ENCODE results near the gene IGFBP4. TPM values are rescaled to one million over a fixed set of nuclear protein-coding genes. Genes with fewer than 3 reads are reported as not detected.

Gene IGFBP4
- total and polyA plus RNA-seq, 7 donors = 44.2 to 106 (median 65.1) TPM

- TF ChIP-seq CTCF (IDR thresholded peaks at IDR 0.05) = no peak
- DNase-seq = no peak
- no peak overlapping the region for H3K4me3 ChIP-seq
- intact Hi-C loops (cut with DNase I) = no loop called here
- ATAC-seq = no peak
- H3K4me1 ChIP-seq = no peaks in the 10 kb centered on the region
- H3K27ac ChIP-seq = no peak overlapping the region
- H3K36me3 ChIP-seq (ENCODE audit: insufficient read depth in 1 of 2, low read depth in 1 of 2) = no peaks in the 10 kb centered on the region
- no peaks in the 10 kb centered on the region for H3K9me3 ChIP-seq
- no peaks in the 10 kb centered on the region for H3K27me3 ChIP-seq (ENCODE audit: insufficient read depth in 3 of 3, low read length in 2 of 3)
These were observed 16.2 kb upstream of the IGFBP4 start for GRCh38 chr17:40427002-40427491.

GRCh38 chr17:40430272-40431230 lies 12.7 kb upstream of the IGFBP4 start:
- intact Hi-C loops (cut with DNase I) = no loop called here
- Histone ChIP-seq H3K4me1 (no peaks in the 10 kb centered on the region), H3K9me3 (no peaks in the 10 kb centered on the region), H3K27me3 (ENCODE audit: insufficient read depth in 3 of 3, low read length in 2 of 3) (no peaks in the 10 kb centered on the region), H3K27ac (no peak overlapping the region), H3K36me3 (ENCODE audit: insufficient read depth in 1 of 2, low read depth in 1 of 2) (no peaks in the 10 kb centered on the region), H3K4me3 (no peak overlapping the region)
- no peak for DNase-seq
- no peak for TF ChIP-seq CTCF (IDR thresholded peaks at IDR 0.05)
- WGBS, 3 donors = 93 to 94% (median 94%) methylated on average over 10 of the region's 10 CpGs
- no peak for ATAC-seq

- no peaks in the 10 kb centered on the region for H3K27me3 ChIP-seq (ENCODE audit: insufficient read depth in 3 of 3, low read length in 2 of 3)
- H3K27ac ChIP-seq = no peak overlapping the region
- ATAC-seq (no peak), DNase-seq (no peak)
- H3K36me3 ChIP-seq (ENCODE audit: insufficient read depth in 1 of 2, low read depth in 1 of 2) = no peaks in the 10 kb centered on the region
- no peak overlapping the region for H3K4me3 ChIP-seq
- H3K4me1 ChIP-seq = no peaks in the 10 kb centered on the region
- H3K9me3 ChIP-seq = no peaks in the 10 kb centered on the region
- WGBS, 3 donors = 91 to 100% (median 94%) methylated on average over 3 of the region's 3 CpGs
- intact Hi-C loops (cut with DNase I) = no loop called here
- TF ChIP-seq CTCF (IDR thresholded peaks at IDR 0.05) = no peak
These were observed 12.0 kb upstream of the IGFBP4 start for GRCh38 chr17:40431231-40431602.

- no peak overlapping the region for H3K27ac ChIP-seq
- intact Hi-C loops (cut with DNase I) = no loop called here
- no peak for DNase-seq
These were observed 10.3 kb upstream of the IGFBP4 start for GRCh38 chr17:40432864-40433528.

More at GRCh38 chr17:40432864-40433528, 10.3 kb upstream of the IGFBP4 start:
- no peak overlapping the region for H3K4me3 ChIP-seq
- no peaks in the 10 kb centered on the region for H3K36me3 ChIP-seq (ENCODE audit: insufficient read depth in 1 of 2, low read depth in 1 of 2)
- 40 to 50% (median 43%) methylated on average over 2 of the region's 2 CpGs for WGBS, 3 donors
- ATAC-seq = peak in 2 of 4 donors; percentile 6 to 33
- H3K4me1 ChIP-seq = no peaks in the 10 kb centered on the region
- H3K9me3 ChIP-seq = no peaks in the 10 kb centered on the region
- H3K27me3 ChIP-seq (ENCODE audit: insufficient read depth in 3 of 3, low read length in 2 of 3) = no peaks in the 10 kb centered on the region
- TF ChIP-seq CTCF (IDR thresholded peaks at IDR 0.05) = no peak

Measured in psoas muscle (tissue), 8 donors.